Limb (tissue), 2 donors: Measurements from ENCODE around the gene RASSF1.

Experiments
- DNase-seq, 2 donors: peaks; one replicate each; pipeline ENCODE4 v3.0.0-alpha.2; 2016; ENCODE audit errors: extremely low spot score in 2 of 2

RASSF1 gene, protein sequence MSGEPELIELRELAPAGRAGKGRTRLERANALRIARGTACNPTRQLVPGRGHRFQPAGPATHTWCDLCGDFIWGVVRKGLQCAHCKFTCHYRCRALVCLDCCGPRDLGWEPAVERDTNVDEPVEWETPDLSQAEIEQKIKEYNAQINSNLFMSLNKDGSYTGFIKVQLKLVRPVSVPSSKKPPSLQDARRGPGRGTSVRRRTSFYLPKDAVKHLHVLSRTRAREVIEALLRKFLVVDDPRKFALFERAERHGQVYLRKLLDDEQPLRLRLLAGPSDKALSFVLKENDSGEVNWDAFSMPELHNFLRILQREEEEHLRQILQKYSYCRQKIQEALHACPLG

DNA sequence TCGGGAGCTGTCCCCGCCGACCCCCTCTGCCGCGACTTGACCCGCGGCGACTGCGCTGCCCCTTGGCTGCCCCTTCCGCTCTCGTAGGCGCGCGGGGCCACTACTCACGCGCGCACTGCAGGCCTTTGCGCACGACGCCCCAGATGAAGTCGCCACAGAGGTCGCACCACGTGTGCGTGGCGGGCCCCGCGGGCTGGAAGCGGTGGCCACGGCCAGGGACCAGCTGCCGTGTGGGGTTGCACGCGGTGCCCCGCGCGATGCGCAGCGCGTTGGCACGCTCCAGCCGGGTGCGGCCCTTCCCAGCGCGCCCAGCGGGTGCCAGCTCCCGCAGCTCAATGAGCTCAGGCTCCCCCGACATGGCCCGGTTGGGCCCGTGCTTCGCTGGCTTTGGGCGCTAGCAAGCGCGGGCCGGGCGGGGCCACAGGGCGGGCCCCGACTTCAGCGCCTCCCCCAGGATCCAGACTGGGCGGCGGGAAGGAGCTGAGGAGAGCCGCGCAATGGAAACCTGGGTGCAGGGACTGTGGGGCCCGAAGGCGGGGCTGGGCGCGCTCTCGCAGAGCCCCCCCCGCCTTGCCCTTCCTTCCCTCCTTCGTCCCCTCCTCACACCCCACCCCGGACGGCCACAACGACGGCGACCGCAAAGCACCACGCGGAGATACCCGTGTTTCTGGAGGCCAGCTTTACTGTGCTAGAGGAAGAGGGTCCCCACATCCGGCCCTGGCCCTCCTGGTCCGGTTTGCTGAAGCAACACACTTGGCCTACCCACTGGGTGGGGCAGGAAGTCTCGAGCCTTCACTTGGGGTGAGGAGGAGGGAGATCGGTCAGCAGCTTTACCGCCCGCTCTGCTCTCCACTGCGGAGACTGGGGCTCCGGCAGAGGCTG lies at the start of gene RASSF1:
Gene RASSF1, minus strand, starts transcription at position 389 of the 882 bp plus-strand sequence. Its CDS starts 31 bp downstream, at position 358.
- DNase-seq: peak; percentile 68 to 71

- no peak for DNase-seq
Observed at GRCh38 chr3:50389414-50389767, 48.8 kb upstream of the RASSF1 start.

GRCh38 chr3:50388720-50389413 lies 48.2 kb upstream of the RASSF1 start:
- no peak for DNase-seq

GRCh38 chr3:50388016-50388719 lies 47.5 kb upstream of the RASSF1 start:
- no peak for DNase-seq

DNA sequence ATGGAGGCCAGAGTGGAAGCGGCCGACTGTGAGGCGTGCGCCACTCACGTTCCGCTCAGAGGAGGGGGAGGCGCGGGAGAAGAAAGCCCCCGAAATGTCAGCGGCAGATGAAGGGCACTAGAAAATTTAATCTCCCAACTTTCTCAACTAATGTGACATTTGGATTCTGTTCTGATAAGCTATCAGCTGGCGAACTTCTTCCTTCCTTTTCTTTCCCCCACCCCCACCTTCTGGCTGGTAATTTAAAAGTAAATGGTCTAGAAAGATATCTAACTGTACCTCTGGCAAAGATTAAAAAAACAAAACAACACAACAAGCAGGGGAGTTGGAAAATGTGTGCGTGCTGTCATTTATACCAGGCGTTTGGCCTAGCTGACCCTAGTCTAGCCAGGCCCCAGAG lies 45.1 kb upstream of the RASSF1 start:
- DNase-seq: no peak

DNA sequence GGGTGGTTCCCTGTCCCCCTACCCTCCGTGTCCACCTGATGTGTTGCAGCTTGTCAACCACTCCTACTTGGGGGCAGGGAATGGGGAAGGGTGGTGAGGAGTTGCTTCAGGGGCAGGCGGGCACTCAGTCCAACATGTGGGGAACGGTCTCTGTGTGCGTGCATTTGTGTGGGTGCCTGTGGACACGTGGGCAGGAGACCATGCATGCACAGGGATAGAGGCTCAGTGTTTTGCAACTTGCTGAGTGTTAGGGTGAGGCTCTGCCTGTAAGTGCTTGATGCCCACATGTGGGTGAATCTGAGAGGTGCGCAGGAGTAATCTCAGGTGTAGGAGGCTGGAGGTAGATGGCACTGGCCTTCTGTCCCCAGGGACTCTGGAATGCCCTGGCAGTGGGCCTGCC lies 43.1 kb upstream of the RASSF1 start:
- no peak for DNase-seq

- no peak for DNase-seq
Observed at GRCh38 chr3:50382722-50383121, 42.1 kb upstream of the RASSF1 start.

- DNase-seq: no peak
Observed at GRCh38 chr3:50381383-50381782, 40.7 kb upstream of the RASSF1 start.

- DNase-seq: no peak
Observed at GRCh38 chr3:50380405-50381085, 39.9 kb upstream of the RASSF1 start.

- DNase-seq: no peak
Observed at GRCh38 chr3:50378757-50379156, 38.1 kb upstream of the RASSF1 start.

DNA sequence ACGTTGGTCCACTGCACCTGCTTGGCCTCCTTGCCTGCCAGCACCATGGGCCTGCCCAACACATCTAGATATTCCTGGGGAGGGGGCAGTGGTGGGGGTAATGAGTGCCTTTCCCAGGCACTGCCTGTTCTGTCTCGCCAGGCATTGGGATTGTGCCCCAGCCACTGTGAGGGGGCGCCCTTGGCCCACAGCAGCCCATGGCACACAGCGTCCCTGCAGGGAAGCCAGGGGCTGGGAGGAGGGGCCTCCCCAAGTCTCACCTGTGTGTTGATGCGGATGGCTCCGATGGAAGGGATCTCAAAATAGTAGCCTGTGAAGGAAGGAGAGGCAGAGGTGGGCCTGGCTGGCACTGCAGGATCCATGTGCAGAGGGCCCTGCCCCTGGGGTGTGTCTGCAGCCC lies 37.4 kb upstream of the RASSF1 start:
- DNase-seq: no peak

- no peak for DNase-seq
Observed at GRCh38 chr3:50375258-50375931, 34.8 kb upstream of the RASSF1 start.

DNA sequence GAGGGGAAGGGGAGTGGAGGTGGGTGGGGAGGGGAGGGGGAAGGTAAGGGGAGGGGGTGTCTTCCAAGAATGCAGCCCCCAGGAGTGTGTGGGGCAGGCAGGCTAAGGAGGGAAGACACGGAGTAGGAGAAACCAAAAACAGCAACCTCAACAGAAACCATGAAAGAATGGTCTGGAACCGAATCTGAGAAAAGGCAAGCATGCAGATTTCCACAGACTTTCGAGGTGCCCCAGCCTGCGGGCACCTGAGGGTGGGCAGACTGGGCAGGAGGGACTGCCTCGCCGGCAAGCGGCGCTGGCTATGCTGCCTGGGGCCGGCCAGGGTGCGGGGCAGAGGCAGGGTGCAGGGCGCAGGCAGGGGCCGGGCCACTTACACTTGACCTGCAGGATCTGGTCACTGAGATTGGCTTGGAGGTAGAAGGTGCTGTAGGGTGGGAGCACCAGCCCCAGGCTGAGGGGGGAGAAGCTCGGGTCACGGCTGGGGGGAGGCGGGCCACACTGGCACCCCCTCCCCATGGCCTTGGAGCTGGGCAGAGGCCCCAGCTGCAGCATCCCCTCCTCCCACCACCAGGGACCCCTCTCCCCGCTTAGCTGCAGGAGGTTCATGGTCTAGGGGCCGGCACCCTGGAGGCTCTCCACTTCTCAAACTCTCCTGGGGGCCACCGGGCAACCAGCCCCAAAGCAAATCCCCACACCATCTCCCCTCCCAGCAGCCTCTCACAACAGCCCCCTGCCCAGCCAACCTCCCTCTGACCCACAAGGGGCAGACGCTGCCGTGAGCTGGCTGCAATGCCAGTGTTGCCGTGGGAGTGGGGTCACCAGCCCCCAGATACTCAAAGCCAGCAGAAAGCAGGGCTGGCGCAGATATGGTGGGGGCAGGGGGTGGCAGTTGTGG lies 34.0 kb upstream of the RASSF1 start:
- no peak for DNase-seq

DNA sequence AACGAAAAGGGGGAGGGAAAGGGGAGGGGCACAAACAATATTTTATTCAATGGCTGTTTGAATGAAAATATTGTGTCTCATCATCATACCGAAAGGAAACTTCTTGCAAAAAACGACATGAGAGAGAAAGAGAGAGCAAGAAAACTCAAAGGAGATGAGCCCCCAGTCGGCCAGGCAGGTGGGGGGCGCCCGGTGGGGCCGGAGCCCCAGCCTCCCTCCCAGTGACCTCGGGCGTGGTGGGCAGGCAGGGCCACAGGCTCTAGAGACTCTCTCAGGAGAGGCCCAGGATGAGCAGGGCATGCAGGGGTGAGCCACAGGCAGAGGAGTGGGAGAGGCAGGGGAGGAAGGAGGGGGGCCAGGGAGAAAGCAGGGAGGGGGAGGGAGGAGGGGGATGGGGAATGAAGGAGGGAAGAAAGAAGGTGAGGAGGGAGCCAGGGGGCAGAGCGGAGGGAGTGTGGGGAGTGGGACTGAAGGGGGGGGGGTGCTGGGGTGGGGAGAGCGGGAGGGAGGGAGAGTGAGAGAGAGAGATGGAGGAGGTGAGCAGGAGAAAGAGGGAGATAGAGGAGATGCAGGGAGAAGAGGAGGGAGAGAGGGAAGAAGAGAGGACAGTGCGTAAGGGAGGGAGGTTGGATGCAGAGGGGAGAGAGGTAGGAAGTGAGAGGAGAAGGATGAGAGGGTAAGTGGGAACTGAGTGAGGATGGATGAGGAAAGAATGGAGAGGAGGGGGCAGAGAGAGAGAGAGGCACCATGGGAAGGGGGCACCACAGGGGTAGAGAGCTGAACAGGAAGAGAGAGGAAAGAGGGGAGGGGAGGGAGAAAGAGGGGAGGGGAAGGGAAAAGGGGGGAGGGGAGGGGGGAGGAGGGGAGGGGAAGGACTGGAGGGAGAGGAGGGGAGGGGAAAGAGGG lies 32.8 kb upstream of the RASSF1 start:
- peak in 1 of 2 donors; percentile 62 for DNase-seq

DNA sequence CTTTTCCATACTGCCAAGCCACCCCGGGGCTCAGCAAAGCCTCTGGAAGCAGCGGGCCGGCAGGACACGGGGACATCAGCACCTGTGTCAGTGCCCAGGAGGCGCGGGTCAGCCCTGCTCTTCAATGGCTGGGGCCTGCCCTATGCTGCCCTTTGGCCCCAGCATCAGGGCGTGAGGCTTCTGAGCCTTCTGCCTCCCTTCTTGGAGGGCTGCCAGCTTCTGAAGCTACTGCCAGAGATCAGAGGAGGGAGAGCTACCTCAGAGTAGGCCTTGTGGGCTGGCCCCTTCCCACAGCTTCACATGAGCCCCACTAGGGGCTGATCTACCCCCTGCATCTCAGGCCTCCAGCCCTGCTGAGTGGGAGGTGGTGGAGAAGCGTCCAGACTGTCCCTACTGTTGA lies 31.7 kb upstream of the RASSF1 start:
- no peak for DNase-seq

DNA sequence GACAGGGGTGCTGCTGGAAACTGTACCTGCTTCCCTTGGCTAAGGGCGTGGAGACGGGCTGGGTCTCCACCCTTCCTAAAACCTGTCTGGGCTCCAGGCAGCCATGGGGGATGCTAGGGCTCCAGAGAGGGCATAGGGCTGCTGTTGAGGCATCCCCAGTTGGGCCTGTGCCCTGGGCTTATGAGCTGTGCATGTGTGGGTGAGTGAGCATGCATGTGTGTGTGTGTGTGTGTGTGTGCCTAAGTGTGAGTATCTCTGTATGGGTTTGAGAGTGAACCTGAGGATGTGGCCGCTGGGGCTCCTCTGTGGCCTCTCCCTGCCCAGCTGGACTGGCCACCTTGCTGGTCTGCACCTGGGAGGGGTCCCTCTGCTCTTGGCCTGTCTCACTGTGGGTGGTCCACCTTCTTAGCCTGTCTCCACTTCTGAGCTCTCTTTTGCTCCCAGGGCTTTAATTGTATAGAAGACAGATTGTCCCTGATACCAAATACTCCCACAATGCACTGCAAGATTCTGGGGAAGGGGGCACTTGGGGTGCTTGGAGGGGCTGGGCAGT lies 30.6 kb upstream of the RASSF1 start:
- DNase-seq: no peak

DNA sequence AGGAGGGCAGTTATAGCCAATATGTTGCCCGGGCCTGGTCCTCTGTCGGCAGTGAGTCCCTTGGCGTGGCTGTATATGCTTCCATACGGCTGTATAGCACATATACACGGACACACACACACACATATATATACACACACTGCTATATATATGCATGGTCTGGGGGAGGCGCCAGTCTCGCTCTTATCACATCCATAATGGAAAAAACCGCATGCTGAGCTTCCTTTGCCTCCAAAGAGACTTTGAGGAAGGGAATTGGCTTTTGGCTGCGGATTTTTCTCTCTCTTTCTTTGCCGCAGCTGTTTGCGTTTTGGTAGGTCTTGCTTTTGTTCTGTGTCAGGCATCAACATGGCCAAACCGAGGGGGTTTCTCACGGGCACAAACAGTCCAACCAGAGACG lies 30.0 kb upstream of the RASSF1 start:
- DNase-seq: peak; percentile 68 to 70
